H9 (cell line): Measurements from ENCODE around the gene PAGE4. TPM values are rescaled to one million over a fixed set of nuclear protein-coding genes. Genes with fewer than 3 reads are reported as not detected.

Source experiments
- DNase-seq: peaks from one replicate; pipeline ENCODE4 v3.0.0-alpha.2; 2017
- H2AFZ ChIP-seq: one replicate; pipeline ENCODE4 v1.6.1; 2013; ENCODE audit warnings: mild to moderate bottlenecking, low read length, control low read depth, moderate library complexity
- H2AK5ac ChIP-seq: 2 replicates; pipeline ENCODE4 v1.6.1; 2013; ENCODE audit warnings: low read length, control low read depth, mixed read lengths; ENCODE audit not compliant: insufficient read length
- H2BK120ac ChIP-seq: one replicate; pipeline ENCODE4 v1.6.1; 2013; ENCODE audit warnings: low read depth, mild to moderate bottlenecking, low read length, control low read depth, inconsistent platforms; ENCODE audit not compliant: poor library complexity, severe bottlenecking
- H2BK12ac ChIP-seq: 2 replicates; pipeline ENCODE4 v1.6.1; 2013; ENCODE audit warnings: low read length, control low read depth, mixed read lengths, low read depth; ENCODE audit not compliant: insufficient read length
- H2BK15ac ChIP-seq: 2 replicates; pipeline ENCODE4 v1.6.1; 2013; ENCODE audit warnings: low read depth, low read length, control low read depth
- H2BK20ac ChIP-seq: one replicate; pipeline ENCODE4 v1.6.1; 2013; ENCODE audit warnings: low read depth, mild to moderate bottlenecking, low read length, control low read depth, inconsistent platforms; ENCODE audit not compliant: poor library complexity, severe bottlenecking
- H2BK5ac ChIP-seq: 2 replicates; pipeline ENCODE4 v1.6.1; 2013; ENCODE audit warnings: low read length, control low read depth, mixed read lengths; ENCODE audit not compliant: insufficient read length
- H3K14ac ChIP-seq: 2 replicates; pipeline ENCODE4 v1.6.1; 2013; ENCODE audit warnings: low read length, control low read depth; ENCODE audit not compliant: insufficient read depth
- H3K18ac ChIP-seq: 2 replicates; pipeline ENCODE4 v1.6.1; 2013; ENCODE audit warnings: low read depth, mild to moderate bottlenecking, mixed read lengths, low read length, control low read depth; ENCODE audit not compliant: insufficient read length
- H3K23ac ChIP-seq: 2 replicates; pipeline ENCODE4 v1.6.1; 2013; ENCODE audit warnings: low read length, control low read depth, mixed read lengths, low read depth; ENCODE audit not compliant: insufficient read length
- H3K23me2 ChIP-seq: 2 replicates; pipeline ENCODE4 v1.6.1; 2013; ENCODE audit warnings: low read depth, mild to moderate bottlenecking, mixed read lengths, low read length, control low read depth; ENCODE audit not compliant: insufficient read length, poor library complexity, severe bottlenecking
- H3K27ac ChIP-seq: 2 replicates; pipeline ENCODE4 v1.5.1; 2013; ENCODE audit warnings: low read length, control low read depth, mixed read lengths, low read depth; ENCODE audit not compliant: insufficient read length
- H3K27me3 ChIP-seq: 2 replicates; pipeline ENCODE4 v1.6.1; 2013; ENCODE audit warnings: low read length, control low read depth, inconsistent platforms; ENCODE audit not compliant: insufficient read depth
- H3K4ac ChIP-seq: 2 replicates; pipeline ENCODE4 v1.6.1; 2013; ENCODE audit warnings: low read depth, mild to moderate bottlenecking, control low read depth, inconsistent platforms, low read length, moderate library complexity
- H3K4me1 ChIP-seq: 2 replicates; pipeline ENCODE4 v1.6.1; 2013; ENCODE audit warnings: low read length, control low read depth, inconsistent platforms; ENCODE audit not compliant: insufficient read depth
- H3K4me2 ChIP-seq: 2 replicates; pipeline ENCODE4 v1.6.1; 2013; ENCODE audit warnings: low read length, control low read depth, mixed read lengths; ENCODE audit not compliant: insufficient read length, insufficient read depth
- H3K56ac ChIP-seq: 2 replicates; pipeline ENCODE4 v1.6.1; 2013; ENCODE audit warnings: low read depth, mild to moderate bottlenecking, mixed read lengths, low read length, control low read depth; ENCODE audit not compliant: insufficient read length
- H3K79me1 ChIP-seq: 2 replicates; pipeline ENCODE4 v1.6.1; 2013; ENCODE audit warnings: low read depth, mild to moderate bottlenecking, moderate library complexity, low read length, control low read depth, inconsistent platforms; ENCODE audit not compliant: insufficient read depth, poor library complexity, severe bottlenecking
- H3K79me2 ChIP-seq: 2 replicates; pipeline ENCODE4 v1.6.1; 2013; ENCODE audit warnings: low read length, control low read depth, inconsistent platforms; ENCODE audit not compliant: insufficient read depth
- H3K9ac ChIP-seq: 2 replicates; pipeline ENCODE4 v1.6.1; 2013; ENCODE audit warnings: low read length, control low read depth, mixed read lengths; ENCODE audit not compliant: insufficient read length; ENCODE audit errors: extremely low read depth
- H3K9me3 ChIP-seq: one replicate; pipeline ENCODE4 v1.6.1; 2013; ENCODE audit warnings: low read depth, low read length, inconsistent platforms; ENCODE audit not compliant: control insufficient read depth
- H3T11ph ChIP-seq: one replicate; pipeline ENCODE4 v1.6.1; 2013; ENCODE audit warnings: mild to moderate bottlenecking, low read length, control low read depth, inconsistent platforms
- H4K20me1 ChIP-seq: one replicate; pipeline ENCODE4 v1.6.1; 2013; ENCODE audit not compliant: control insufficient read depth, insufficient read length, insufficient read depth
- H4K5ac ChIP-seq: 2 replicates; pipeline ENCODE4 v1.6.1; 2013; ENCODE audit warnings: low read depth, mild to moderate bottlenecking, mixed read lengths, low read length, control low read depth; ENCODE audit not compliant: insufficient read length
- H4K8ac ChIP-seq: replicated peaks from 2 replicates; pipeline ENCODE4 v1.6.1; 2013; ENCODE audit warnings: low read length, control low read depth, mixed read lengths, low read depth; ENCODE audit not compliant: insufficient read length
- H4K91ac ChIP-seq: 2 replicates; pipeline ENCODE4 v1.6.1; 2013; ENCODE audit warnings: low read depth, mild to moderate bottlenecking, moderate library complexity, mixed read lengths, low read length, control low read depth; ENCODE audit not compliant: insufficient read length
- H3K27ac Mint-ChIP-seq, 3 experiments: 2 replicates in 2 of 3; 3 replicates in 1 of 3; pipeline ENCODE4 v1.8.0; 2020 to 2021; ENCODE audit warnings: mixed read lengths in 3 of 3, mild to moderate bottlenecking in 1 of 3, moderate library complexity in 1 of 3
- H3K27me3 Mint-ChIP-seq: 2 replicates; pipeline ENCODE4 v1.8.0; 2021; ENCODE audit warnings: low read depth, mild to moderate bottlenecking, moderate library complexity, mixed read lengths
- H3K36me3 Mint-ChIP-seq, 3 experiments: 2 replicates in 2 of 3; 3 replicates in 1 of 3; pipeline ENCODE4 v1.8.0; 2020 to 2021; ENCODE audit warnings: low read depth in 3 of 3, mixed read lengths in 3 of 3; ENCODE audit not compliant: insufficient read depth in 1 of 3
- H3K4me1 Mint-ChIP-seq, 2 experiments: 2 replicates each; pipeline ENCODE4 v1.8.0; 2020; ENCODE audit warnings: mixed read lengths in 2 of 2
- H3K4me3 Mint-ChIP-seq, 2 experiments: 2 replicates in 1 of 2; 3 replicates in 1 of 2; pipeline ENCODE4 v1.8.0; 2020 to 2021; ENCODE audit warnings: mild to moderate bottlenecking in 2 of 2, mixed read lengths in 2 of 2, moderate library complexity in 1 of 2
- H3K9me3 Mint-ChIP-seq, 2 experiments: 2 replicates in 1 of 2; 3 replicates in 1 of 2; pipeline ENCODE4 v1.8.0; 2020; ENCODE audit warnings: mild to moderate bottlenecking in 2 of 2, mixed read lengths in 2 of 2, moderate library complexity in 1 of 2
- WGBS: extraction: QIAGEN DNeasy Blood & Tissue Kit; methylation state at CpG from one replicate; pipeline ENCODE4 v1.1.7; 2013; ENCODE audit warnings: missing lambda C conversion rate, low lambda C conversion rate, mixed read lengths; ENCODE audit not compliant: insufficient read length; ENCODE audit errors: extremely low coverage; 5-methylcytosine and 5-hydroxymethylcytosine counted together
- total RNA-seq: library from RNA; stranded (reverse); gene quantifications from 2 replicates; pipeline ENCODE4 v1.2.1, GENCODE V29; 2021
- TF ChIP-seq, protein P1 (sequence below): fragments of 200-600 bp; sonication (generic); conservative IDR thresholded peaks from 3 replicates; pipeline ENCODE4 v1.8.0; 2021; ENCODE audit warnings: antibody characterized with exemption, mild to moderate bottlenecking

PAGE4 gene
- total RNA-seq, 1 experiment from 2014 or later = 0.57 TPM

- WGBS = no CpG with 5 or more reads among the region's 4 CpGs
- Histone ChIP-seq H2AFZ (no peak overlapping the region), H3K18ac (no peak overlapping the region), H3K14ac (no peak overlapping the region), H3K56ac (no peak overlapping the region), H2BK5ac (no peak overlapping the region), H2BK20ac (no peak overlapping the region), H3K4me2 (no peak overlapping the region), H3K27me3 (no peaks in the 10 kb centered on the region), H3T11ph (no peak overlapping the region), H2BK12ac (no peak overlapping the region), H4K20me1 (no peaks in the 10 kb centered on the region), H3K9me3 (peaks cover 4% of the 10 kb centered on the region), H4K5ac (no peak overlapping the region), H3K23ac (no peak overlapping the region), H2AK5ac (no peak overlapping the region), H4K91ac (no peak overlapping the region), H3K4me1 (no peaks in the 10 kb centered on the region), H3K27ac (no peak overlapping the region), H3K9ac (no peak overlapping the region), H3K79me1 (no peaks in the 10 kb centered on the region), H2BK15ac (no peak overlapping the region), H3K23me2 (no peaks in the 10 kb centered on the region), H2BK120ac (no peak overlapping the region), H4K8ac (no peak overlapping the region), H3K79me2 (no peaks in the 10 kb centered on the region), H3K4ac (no peak overlapping the region)
- no peaks in the 10 kb centered on the region for H3K4me1 Mint-ChIP-seq
- no peak overlapping the region for H3K4me3 Mint-ChIP-seq
- TF ChIP-seq, protein P1, sequence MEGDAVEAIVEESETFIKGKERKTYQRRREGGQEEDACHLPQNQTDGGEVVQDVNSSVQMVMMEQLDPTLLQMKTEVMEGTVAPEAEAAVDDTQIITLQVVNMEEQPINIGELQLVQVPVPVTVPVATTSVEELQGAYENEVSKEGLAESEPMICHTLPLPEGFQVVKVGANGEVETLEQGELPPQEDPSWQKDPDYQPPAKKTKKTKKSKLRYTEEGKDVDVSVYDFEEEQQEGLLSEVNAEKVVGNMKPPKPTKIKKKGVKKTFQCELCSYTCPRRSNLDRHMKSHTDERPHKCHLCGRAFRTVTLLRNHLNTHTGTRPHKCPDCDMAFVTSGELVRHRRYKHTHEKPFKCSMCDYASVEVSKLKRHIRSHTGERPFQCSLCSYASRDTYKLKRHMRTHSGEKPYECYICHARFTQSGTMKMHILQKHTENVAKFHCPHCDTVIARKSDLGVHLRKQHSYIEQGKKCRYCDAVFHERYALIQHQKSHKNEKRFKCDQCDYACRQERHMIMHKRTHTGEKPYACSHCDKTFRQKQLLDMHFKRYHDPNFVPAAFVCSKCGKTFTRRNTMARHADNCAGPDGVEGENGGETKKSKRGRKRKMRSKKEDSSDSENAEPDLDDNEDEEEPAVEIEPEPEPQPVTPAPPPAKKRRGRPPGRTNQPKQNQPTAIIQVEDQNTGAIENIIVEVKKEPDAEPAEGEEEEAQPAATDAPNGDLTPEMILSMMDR = no peak
- peaks cover 0 to 3% (median 3%) of the 10 kb centered on the region in 3 experiments; a peak in 2 of 7 replicates for H3K36me3 Mint-ChIP-seq
- H3K27me3 Mint-ChIP-seq = peaks cover 1% of the 10 kb centered on the region
- DNase-seq = no peak
- no peak overlapping the region for H3K27ac Mint-ChIP-seq
- peaks cover 60 to 67% of the 10 kb centered on the region in 2 experiments for H3K9me3 Mint-ChIP-seq
Measured at GRCh38 chrX:49816435-49816834, 12.7 kb upstream of the PAGE4 start.
